ENCODE data around the gene TNPO3. TPM values are rescaled to one million over a fixed set of nuclear protein-coding genes. Genes with fewer than 3 reads are reported as not detected.
"Not testable (repeated sequence)": the region's sequence is repeated elsewhere in the genome, so short reads cannot be mapped to it uniquely, and the experiment has no call there.

TNPO3 gene
- polyA plus RNA-seq, 3 donors = 44.7 to 49.3 (median 46.7) TPM

- no peak for DNase-seq
Observed at GRCh38 chr7:128968624-128969023, 86.3 kb downstream of the TNPO3 start.

GRCh38 chr7:128963327-128963757, 91.6 kb downstream of the TNPO3 start:
- no peak for DNase-seq

- DNase-seq = no peak
Observed at GRCh38 chr7:128962899-128963298, 92.0 kb downstream of the TNPO3 start.

- DNase-seq = no peak
Observed at GRCh38 chr7:128961030-128961659, 93.8 kb downstream of the TNPO3 start.

- DNase-seq = no peak
Observed at GRCh38 chr7:128959296-128959695, 95.6 kb downstream of the TNPO3 start.

- DNase-seq = no peak
Observed at GRCh38 chr7:128955981-128956380, 98.9 kb downstream of the TNPO3 start.

GRCh38 chr7:128954830-128955802, 99.8 kb downstream of the TNPO3 start:
- no peak for DNase-seq

- no peak for DNase-seq
Observed at GRCh38 chr7:128954150-128954549, 100.8 kb downstream of the TNPO3 start.

GRCh38 chr7:128951296-128951695, 103.6 kb downstream of the TNPO3 start:
- no peak for DNase-seq

- no peak for DNase-seq
Observed at GRCh38 chr7:128948976-128949760, 105.7 kb downstream of the TNPO3 start.

- DNase-seq = no peak
Observed at GRCh38 chr7:128948312-128948973, 106.5 kb downstream of the TNPO3 start.

- no peak for DNase-seq
Observed at GRCh38 chr7:128947854-128948253, 107.1 kb downstream of the TNPO3 start.

GRCh38 chr7:128946936-128947830, 107.7 kb downstream of the TNPO3 start:
- DNase-seq = no peak

GRCh38 chr7:128945668-128946366, 109.1 kb downstream of the TNPO3 start:
- no peak for DNase-seq

GRCh38 chr7:128944487-128945236, 110.2 kb downstream of the TNPO3 start:
- DNase-seq = no peak

GRCh38 chr7:128943251-128943650, 111.7 kb downstream of the TNPO3 start:
- not testable (repeated sequence) for DNase-seq

- no peak for DNase-seq
Observed at GRCh38 chr7:128941946-128942526, 112.9 kb downstream of the TNPO3 start.

GRCh38 chr7:128941323-128941890, 113.5 kb downstream of the TNPO3 start:
- no peak for DNase-seq
